Fibroblast of peridontal ligament (primary cell): ENCODE results near the gene CALML6.
"Not testable (repeated sequence)": the region's sequence is repeated elsewhere in the genome, so short reads cannot be mapped to it uniquely, and the experiment has no call there.

Experiments used
- DNase-seq: peaks from one replicate; pipeline ENCODE4 v3.0.0-alpha.2; 2010; ENCODE audit errors: extremely low read depth

The CALML6 gene

GRCh38 chr1:1914971-1915692 is at the start of gene CALML6:
CALML6 (plus strand) TSS chr1:1915260; CDS start chr1:1915281, 21 bp downstream.
- DNase-seq = no peak

DNA sequence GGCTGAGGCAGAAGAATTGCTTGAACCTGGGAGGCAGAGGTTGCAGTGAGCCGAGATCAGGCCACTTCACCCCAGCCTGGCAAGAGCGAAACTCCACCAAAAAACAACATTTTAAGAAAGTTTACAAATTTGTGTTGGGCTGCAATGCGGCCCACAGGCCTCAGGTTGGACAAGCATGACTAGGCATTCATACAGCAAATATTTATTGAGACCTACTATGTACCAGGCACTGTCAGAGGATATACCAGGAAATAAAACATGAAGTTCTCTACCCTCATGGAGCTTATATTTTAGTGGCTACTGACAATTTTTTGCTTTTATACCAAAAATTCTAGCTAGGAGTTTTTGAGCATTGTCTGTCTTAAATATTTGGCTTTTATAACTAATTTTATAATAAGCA is 47.9 kb upstream of the CALML6 start:
- no peak for DNase-seq

DNA sequence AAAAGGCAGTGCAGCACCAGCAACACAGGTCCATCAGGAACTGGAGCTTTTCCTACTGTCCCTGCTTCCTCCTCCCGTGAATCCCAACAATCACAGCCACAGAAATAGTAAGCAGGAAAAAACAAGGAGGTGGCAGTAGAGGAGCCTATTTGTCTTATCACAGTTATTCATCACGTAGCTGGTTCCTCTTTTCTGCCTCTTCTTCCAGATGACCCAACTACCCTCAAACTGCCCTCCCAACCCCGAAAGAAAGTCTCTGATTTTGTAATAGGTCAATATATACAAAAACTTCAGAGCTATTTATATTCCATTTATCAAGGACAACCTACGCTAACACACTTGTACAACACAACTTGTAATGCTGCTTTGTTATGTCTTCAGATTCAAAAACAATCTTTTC is 45.6 kb upstream of the CALML6 start:
- DNase-seq = no peak

DNA sequence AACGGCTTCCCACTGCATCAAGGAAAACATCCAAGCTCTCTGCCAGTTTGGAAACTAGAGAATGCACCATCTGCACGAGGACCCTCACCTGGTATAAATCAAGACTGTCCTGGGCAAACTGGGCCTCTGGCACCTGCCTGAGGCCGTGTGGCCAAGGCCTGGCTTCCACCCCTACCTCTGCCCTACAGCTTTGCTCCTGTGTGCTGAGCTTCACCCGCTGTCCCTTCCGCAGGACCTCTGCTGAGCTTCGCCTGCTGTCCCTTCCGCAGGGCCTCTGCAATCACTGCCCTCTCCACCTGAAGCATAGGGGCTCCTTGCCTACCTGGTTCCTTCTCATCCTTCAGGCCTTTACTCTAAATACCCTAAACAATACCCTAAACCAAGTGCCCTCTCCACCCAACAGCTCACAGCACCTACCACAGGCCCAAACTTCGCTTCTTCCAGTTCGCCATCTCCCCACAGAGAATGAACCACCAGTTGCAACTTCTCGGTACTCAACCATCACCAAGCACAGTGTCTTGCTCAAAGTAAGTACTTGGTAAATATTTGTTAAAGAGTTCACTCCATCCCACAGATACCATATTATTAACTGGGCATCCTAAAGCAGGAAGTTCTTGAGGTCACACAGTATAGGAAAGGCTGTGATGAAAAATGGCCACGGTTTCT is 42.6 kb upstream of the CALML6 start:
- no peak for DNase-seq

DNA sequence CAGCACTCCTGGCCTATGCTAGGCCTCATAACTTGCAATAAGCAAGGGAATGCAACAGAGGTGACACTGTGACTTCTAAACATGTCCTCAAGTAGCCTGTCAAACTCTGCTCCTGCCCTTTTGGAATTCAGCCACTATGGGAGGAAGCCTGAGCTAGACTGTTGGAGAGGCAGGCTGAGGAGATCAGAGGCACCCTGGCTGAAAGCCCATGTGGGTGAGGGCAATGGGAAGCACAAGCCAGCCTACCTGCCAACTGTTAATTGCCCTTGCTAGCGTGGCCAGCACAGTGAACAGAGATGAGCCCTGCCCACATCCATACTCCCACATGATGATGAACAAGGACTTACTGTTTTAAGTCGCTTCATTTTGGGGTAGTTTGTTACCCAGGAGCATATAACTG is 41.9 kb upstream of the CALML6 start:
- no peak for DNase-seq

GRCh38 chr1:1874901-1875300 is 40.2 kb upstream of the CALML6 start:
- no peak for DNase-seq

- no peak for DNase-seq
These were observed 39.1 kb upstream of the CALML6 start for GRCh38 chr1:1875932-1876331.

DNA sequence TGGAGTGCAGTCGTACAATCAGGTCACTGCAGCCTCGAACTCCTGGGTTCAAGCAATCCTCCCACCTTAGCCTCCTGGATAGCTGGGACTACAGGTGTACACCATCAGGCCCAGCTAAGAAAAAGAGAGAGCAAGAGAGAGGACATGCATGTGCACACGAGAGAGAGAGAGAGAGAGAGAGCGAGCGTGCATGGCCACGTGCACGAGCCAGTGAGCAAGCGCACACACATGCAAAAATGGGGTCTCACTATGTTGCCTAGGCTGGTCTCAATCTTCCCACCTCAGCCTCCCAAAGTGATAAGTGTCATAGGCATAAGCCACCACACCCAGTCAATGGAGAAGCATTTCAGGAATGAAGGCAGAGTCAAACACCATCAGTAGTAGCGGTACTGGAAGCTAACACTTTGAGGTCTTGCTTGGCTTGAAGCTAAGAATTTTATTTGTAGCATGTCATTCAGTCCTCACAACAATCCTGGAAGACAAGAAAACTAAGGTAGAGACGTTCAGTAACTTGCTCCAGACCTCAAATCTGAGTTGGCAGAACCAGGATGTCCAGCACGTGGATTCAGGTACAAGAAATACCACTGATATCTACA is 38.6 kb upstream of the CALML6 start:
- no peak for DNase-seq

DNA sequence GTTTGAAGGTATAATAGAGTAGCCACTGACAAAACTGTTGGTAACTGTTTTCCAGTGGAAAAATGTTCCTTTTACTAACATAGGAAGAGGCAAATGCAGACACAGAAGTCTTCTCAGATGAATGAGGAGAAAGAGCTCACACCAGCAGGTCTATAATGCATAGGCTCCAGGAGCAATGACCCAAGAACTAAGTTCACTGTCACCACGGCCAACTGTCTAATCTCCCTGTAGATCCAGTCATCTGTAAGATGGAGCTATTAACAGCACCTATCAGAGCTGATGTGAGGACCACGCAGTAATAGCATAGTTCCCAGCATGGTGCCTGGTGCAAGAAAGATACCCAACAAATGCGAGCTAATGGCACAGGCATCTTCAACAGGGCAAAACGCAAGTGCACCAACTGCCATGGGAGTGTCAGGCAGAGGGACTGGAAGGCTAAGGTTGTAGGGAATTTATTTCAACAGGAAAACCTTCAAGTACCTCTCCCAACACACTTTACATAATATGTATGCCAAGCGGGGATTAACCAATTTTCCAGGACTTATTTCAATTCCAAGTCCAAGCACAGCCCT is 37.1 kb upstream of the CALML6 start:
- no peak for DNase-seq

DNA sequence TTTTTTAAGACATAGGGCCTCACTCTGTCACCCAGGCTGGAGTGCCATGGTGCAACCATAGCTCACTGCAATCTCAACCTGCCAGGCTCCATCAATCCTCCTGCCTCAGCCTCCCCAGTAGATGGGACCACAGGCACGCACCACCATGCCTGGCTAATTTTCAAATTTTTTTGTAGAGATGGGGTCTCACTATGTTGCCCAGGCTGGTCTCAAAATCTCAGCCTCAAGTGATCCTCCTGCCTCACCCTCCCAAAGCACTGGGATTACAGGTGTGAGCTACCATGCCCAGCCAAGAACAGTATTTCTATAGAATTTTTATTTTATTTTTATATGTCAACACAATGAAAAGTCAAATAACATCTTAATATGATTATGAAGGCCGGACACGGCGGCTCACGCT is 35.1 kb upstream of the CALML6 start:
- no peak for DNase-seq

DNA sequence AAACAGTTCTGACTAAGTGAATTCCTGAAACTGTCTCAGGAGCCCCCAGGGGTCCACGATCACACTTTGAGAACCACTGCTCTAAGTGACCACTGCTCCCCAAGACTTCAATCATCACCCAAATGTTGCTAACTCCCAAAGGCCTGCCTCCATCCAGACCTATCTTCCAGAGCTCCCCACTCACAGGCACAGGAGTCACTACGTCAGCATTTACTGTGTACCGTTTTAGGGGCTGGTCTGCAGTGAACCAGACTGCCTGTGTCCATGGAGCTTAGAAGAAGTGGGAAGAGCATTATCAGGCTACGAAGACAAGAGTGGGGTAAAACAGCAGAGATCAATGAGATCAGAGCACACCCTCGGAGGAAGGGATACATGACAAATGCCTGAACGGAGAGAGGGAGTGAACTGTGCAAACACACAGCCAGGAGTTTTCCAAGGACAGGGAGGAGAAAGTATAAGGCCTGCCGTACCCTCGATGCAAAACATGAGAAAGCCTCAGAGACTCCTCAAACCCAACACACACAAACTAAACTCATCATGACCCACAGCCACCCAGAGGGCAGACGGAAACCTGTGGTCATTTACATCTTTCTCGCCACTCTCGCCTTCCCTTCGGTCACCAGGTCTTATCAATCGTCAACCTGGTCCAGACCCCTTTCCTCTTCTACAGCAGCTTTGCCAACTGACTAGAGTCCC is 34.3 kb upstream of the CALML6 start:
- no peak for DNase-seq

- no peak for DNase-seq
These were observed 33.3 kb upstream of the CALML6 start for GRCh38 chr1:1881727-1882126.

DNA sequence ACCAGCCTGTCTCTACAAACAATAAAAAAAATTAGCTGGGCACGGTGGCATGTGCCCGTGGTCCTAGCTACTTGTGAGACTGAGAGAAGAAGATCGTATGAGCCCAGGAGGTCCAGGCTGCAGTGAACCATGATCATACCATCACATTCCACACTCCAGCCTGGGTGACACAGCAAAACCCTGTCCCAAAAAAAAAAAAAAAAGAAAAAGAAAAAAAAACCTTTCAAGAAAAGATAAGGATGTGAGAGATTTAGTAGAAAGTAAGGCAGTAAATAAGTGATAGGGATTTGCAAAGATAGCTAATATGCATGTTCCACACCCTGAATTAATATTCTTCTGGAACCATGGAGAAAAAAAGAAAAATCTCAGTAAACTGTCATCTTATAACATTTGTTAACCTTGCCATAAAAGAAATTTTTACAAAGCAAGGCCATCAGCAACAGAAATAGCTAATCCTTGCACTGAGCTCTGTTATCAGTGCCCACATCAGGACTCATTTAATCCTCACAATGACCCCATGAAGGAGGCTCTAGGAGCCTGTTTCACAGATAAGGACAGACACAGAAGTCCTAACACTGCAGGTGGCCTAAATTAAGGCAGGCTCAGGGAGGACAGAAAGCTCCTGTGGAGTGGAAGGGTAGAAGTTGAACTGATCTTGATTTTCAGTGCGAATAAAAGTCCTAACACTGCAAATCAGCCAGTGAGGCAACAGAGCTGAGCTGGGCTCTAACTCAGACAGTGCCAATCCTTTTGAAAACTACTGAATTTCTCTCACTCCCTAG is 31.8 kb upstream of the CALML6 start:
- DNase-seq = no peak

GRCh38 chr1:1883890-1884289 is 31.2 kb upstream of the CALML6 start:
- not testable (repeated sequence) for DNase-seq

DNA sequence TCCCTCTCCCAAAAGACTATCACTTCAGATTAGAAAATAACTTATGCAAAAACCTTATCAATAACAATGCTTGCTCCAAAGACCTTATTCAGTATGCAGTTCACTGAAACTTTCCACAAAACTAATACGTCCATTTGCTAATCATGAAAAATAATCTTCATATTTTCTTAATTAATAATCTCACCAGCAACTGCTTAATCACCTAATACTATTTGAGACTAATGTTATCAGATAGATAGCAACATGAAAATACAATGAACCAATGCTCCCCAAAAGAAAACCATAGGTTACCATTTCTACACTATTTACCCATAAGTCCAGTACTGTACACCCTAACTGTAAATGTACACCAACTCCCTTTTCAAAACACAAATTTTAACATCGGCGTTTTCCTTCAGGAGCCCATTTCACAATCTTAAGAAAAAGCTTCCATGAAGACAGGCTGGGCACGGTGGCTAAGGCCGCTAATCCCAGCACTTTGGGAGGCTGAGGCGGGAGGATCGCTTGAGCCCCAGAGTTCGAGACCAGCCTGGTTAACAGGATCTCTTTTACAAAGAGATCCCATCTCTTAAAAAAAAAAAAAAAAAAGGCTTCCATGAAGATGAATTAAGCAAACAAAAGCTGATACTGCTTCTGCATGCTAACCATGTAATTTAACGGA is 25.8 kb upstream of the CALML6 start:
- peak; percentile 43 for DNase-seq

- peak; percentile 29 for DNase-seq
These were observed 25.1 kb upstream of the CALML6 start for GRCh38 chr1:1889847-1890505.

- DNase-seq = peak; percentile 79
These were observed 24.3 kb upstream of the CALML6 start, which contains the start of gene GNB1 for GRCh38 chr1:1890506-1891348. GNB1 (minus strand) TSS chr1:1891087; CDS start chr1:1825453, 65,634 bp downstream.

GRCh38 chr1:1891349-1892078 is 23.5 kb upstream of the CALML6 start:
- peak; percentile 38 for DNase-seq
